Measurements from ENCODE around the gene TAF4.

DNA sequence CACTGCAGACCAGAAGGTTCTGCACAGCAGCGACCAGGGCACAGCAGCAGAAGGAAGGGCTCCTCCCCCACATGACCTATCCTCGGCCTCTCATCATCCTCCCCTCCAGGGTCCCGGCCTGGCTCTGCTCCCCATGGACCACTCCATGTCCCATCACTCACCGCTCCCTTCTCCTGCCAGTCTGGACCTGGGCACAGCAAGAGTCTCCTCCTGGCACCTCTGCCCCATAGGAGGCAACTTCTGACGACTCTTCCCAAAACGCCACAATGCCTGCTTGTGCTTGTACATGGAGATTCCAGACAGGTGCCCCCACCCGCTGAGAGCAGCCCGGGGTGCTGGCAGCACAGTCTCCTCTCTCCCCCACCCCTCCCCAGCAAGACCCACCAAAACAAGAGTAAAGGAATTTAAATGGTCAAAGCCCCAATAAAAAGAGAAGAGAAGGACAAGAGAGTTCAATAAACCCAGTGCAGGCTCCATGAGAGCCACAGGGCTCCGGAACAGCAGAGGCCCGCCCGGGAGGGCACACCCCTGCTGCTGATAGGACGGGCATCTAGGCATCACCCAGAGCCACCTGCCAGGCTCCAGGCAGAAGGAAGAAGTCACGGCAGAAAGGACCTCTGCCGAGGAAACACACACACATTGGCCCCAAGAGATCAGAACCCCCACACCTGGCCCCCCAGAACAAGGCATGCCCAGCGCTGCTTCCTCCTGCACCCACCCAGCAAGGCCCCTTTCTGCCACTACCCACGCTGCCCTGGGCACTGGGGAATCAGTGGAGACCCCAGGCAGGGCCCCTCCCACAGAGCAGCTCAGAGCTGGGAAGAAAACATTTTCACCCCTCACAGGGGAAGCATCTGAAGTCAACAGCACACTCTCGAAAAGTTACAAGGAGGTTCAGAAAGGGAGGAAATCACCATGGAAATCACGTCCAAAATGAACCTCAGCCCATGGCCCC is 15.2 kb downstream of the TAF4 start:
- TF ChIP-seq CTCF (IDR thresholded peaks at IDR 0.05; ENCODE audit: low read length) (no peak), EZH2phosphoT487 (IDR thresholded peaks at IDR 0.05; ENCODE audit: low read length) (no peak)
